PC-9 (cell line): ENCODE data around the gene PLAC9. TPM values are rescaled to one million over a fixed set of nuclear protein-coding genes. Genes with fewer than 3 reads are reported as not detected.

ENCODE experiments used
- BruUV-seq: library from RNA; stranded (reverse); fragments of 400-500 nt; replicated peaks from 2 replicates; lab custom pipeline; 2021; lab: Mats Ljungman, UMichigan
- CTCF ChIA-PET: fragments of 300-600 bp; sonication (Branson Sonifier 250); formaldehyde crosslinking; loops from one replicate; lab custom pipeline; 2022; ENCODE audit warnings: antibody characterized with exemption; lab: Charles Lee
- POLR2A ChIA-PET: fragments of 300-600 bp; sonication (Branson Sonifier 250); formaldehyde crosslinking; loops from one replicate; lab custom pipeline; 2022; ENCODE audit warnings: antibody characterized with exemption; ENCODE audit not compliant: unreplicated experiment; lab: Charles Lee
- DNase-seq, 2 experiments: peaks; one replicate each; pipeline versions ENCODE4 v3.0.0 to v3.0.0-alpha.2; 2015 to 2022; ENCODE audit warnings: mixed read lengths in 1 of 2
- H2AFZ ChIP-seq: fragments of 200-600 bp; sonication (generic); 2 replicates; pipeline ENCODE4 v1.8.1; 2017; ENCODE audit warnings: antibody characterized with exemption
- H3F3A ChIP-seq: fragments of 200-600 bp; sonication (generic); 2 replicates; pipeline ENCODE4 v1.8.1; 2017; ENCODE audit warnings: antibody characterized with exemption, mild to moderate bottlenecking, low read depth; ENCODE audit not compliant: insufficient read depth
- H3K27ac ChIP-seq: fragments of 200-600 bp; sonication (generic); 2 replicates; pipeline ENCODE4 v1.6.1; 2016; ENCODE audit warnings: mixed run types
- H3K27me3 ChIP-seq: fragments of 200-600 bp; sonication (generic); 2 replicates; pipeline ENCODE4 v1.6.1; 2016; ENCODE audit warnings: low read depth, mixed run types; ENCODE audit not compliant: insufficient read depth
- H3K36me3 ChIP-seq: fragments of 200-600 bp; sonication (generic); 2 replicates; pipeline ENCODE4 v1.6.1; 2016; ENCODE audit warnings: low read depth, mixed run types
- H3K4me1 ChIP-seq: fragments of 200-600 bp; sonication (generic); replicated peaks from 2 replicates; pipeline ENCODE4 v1.6.1; 2016; ENCODE audit warnings: mixed run types; ENCODE audit not compliant: insufficient read depth
- H3K4me2 ChIP-seq: fragments of 200-600 bp; sonication (generic); 2 replicates; pipeline ENCODE4 v1.6.1; 2017; ENCODE audit warnings: mixed run types
- H3K4me3 ChIP-seq: fragments of 200-600 bp; sonication (generic); 2 replicates; pipeline ENCODE4 v1.6.1; 2016; ENCODE audit warnings: mixed run types
- H3K79me2 ChIP-seq: fragments of 200-600 bp; sonication (generic); 2 replicates; pipeline ENCODE4 v1.6.1; 2017; ENCODE audit warnings: low read depth, mixed run types
- H3K9me2 ChIP-seq: fragments of 200-600 bp; sonication (generic); 2 replicates; pipeline ENCODE4 v1.8.1; 2017; ENCODE audit warnings: mild to moderate bottlenecking; ENCODE audit not compliant: insufficient read depth
- H3K9me3 ChIP-seq: fragments of 200-600 bp; sonication (generic); 2 replicates; pipeline ENCODE4 v1.8.1; 2016; ENCODE audit warnings: low read depth; ENCODE audit not compliant: insufficient read depth
- H4K20me1 ChIP-seq: fragments of 200-600 bp; sonication (generic); 2 replicates; pipeline ENCODE4 v1.8.1; 2017; ENCODE audit not compliant: insufficient read depth
- CTCF ChIP-seq: fragments of 200-600 bp; sonication (generic); conservative IDR thresholded peaks from 2 replicates; pipeline ENCODE4 v1.6.1; 2017; ENCODE audit warnings: mixed run types, antibody characterized with exemption, mild to moderate bottlenecking, moderate library complexity
- EZH2 ChIP-seq: fragments of 200-600 bp; sonication (generic); IDR thresholded peaks from 2 replicates; pipeline ENCODE4 v1.8.0; 2017; ENCODE audit warnings: antibody characterized with exemption, low read depth
- intact Hi-C: fragments of 100-400 bp; cut with micrococcal nuclease; formaldehyde crosslinking; loops from one replicate; pipeline ENCODE4 v1.10.0; 2022; ENCODE audit not compliant: unreplicated experiment
- total RNA-seq: library from RNA; stranded (reverse); gene quantifications from 2 replicates; pipeline ENCODE4 v1.2.3, GENCODE V29; 2021

Gene PLAC9
- total RNA-seq, 1 experiment from 2014 or later, result not detected

DNA sequence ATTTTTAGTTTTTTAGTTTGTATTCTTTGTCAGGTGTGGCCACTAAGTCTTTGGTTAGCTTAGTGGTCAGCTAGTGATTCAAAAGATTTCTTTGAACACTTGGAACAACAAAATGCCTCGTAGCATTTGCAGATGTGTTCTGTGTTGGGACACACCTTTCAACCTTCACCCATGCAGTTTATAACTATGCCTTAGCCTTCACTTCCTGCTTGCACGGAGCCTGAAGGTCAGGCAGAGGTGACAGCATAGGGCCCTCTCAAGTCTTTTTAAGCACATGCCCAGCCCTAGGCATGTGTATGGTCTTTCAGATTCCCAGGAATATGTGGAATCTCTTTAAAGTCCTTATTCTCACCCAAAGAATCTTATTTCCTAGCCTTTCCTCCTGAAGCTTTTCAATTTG is 17.6 kb downstream of the PLAC9 start:
- H3K4me2 ChIP-seq, result no peak overlapping the region
- ChIA-PET POLR2A (no interaction called here), CTCF (no interaction called here)
- H3K9me3 ChIP-seq, result no peaks in the 10 kb centered on the region
- H3K4me3 ChIP-seq, result no peak overlapping the region
- peaks cover 51% of the 10 kb centered on the region for H3K36me3 ChIP-seq
- H3K4me1 ChIP-seq, result peaks cover 16% of the 10 kb centered on the region
- H3K79me2 ChIP-seq, result no peaks in the 10 kb centered on the region
- peaks cover 50% of the 10 kb centered on the region for H3F3A ChIP-seq
- H4K20me1 ChIP-seq, result no peaks in the 10 kb centered on the region
- TF ChIP-seq EZH2 (no peak), CTCF (no peak)
- no peaks in the 10 kb centered on the region for H3K9me2 ChIP-seq
- intact Hi-C loops, result no loop called here
- DNase-seq, result no peak
- H2AFZ ChIP-seq, result no peak overlapping the region
- no TSS peak for BruUV-seq
- H3K27me3 ChIP-seq, result no peaks in the 10 kb centered on the region
- no peak overlapping the region for H3K27ac ChIP-seq

DNA sequence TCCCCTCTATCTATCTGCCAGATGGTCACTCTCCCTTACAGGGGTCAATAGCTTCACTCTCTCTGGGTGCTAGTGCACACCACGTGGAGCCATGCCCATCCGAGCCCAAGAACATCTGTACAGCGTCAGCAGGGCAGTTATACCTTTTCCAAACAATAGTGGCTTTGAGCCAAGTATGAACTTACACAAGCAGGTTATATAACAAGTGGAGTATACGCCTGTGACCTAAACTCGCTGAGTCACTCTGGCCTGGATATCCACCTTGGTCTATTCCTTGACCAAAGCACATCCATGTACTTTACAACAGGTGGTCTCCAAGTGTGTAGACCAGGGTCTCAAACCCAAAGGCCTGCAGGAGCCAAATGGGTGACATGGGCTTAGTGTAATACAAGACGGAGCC is 20.3 kb downstream of the PLAC9 start:
- H3K27me3 ChIP-seq, result no peaks in the 10 kb centered on the region
- POLR2A ChIA-PET, result interaction anchor here (1.0 kb wide), 1 partner anchor 848 kb away, joined by 3 read pairs; no protein-coding TSS in a partner anchor
- H3K36me3 ChIP-seq, result peaks cover 75% of the 10 kb centered on the region

GRCh38 chr10:80153460-80153859 is 20.9 kb downstream of the PLAC9 start:
- no peak overlapping the region for H3K4me2 ChIP-seq
- intact Hi-C loops, result no loop called here
- H3K9me3 ChIP-seq, result no peaks in the 10 kb centered on the region
- no peaks in the 10 kb centered on the region for H4K20me1 ChIP-seq
- peaks cover 81% of the 10 kb centered on the region for H3K36me3 ChIP-seq
- ChIA-PET CTCF (interaction anchor here (0.5 kb wide), 1 partner anchor 48 kb away, joined by 4 read pairs; no protein-coding TSS in a partner anchor), POLR2A (interaction anchor here (1.0 kb wide), 1 partner anchor 849 kb away, joined by 3 read pairs; no protein-coding TSS in a partner anchor)
- H3K4me1 ChIP-seq, result peaks cover 20% of the 10 kb centered on the region
- H3F3A ChIP-seq, result peaks cover 45% of the 10 kb centered on the region
- no peaks in the 10 kb centered on the region for H3K9me2 ChIP-seq
- no peak overlapping the region for H2AFZ ChIP-seq
- TF ChIP-seq EZH2 (no peak), CTCF (no peak)
- DNase-seq, result peak in 1 of 2 experiments; percentile 11
- no peaks in the 10 kb centered on the region for H3K27me3 ChIP-seq
- no peak overlapping the region for H3K27ac ChIP-seq
- H3K4me3 ChIP-seq, result no peak overlapping the region
- H3K79me2 ChIP-seq, result peaks cover 23% of the 10 kb centered on the region
- no TSS peak for BruUV-seq

More for the DNA sequence above, 20.3 kb downstream of the PLAC9 start:
- intact Hi-C loops, result no loop called here
- CTCF ChIA-PET, result interaction anchor here (0.5 kb wide), 1 partner anchor 49 kb away, joined by 4 read pairs; no protein-coding TSS in a partner anchor
- Histone ChIP-seq H3K27ac (no peak overlapping the region), H2AFZ (no peak overlapping the region), H3K4me1 (peaks cover 13% of the 10 kb centered on the region), H4K20me1 (no peaks in the 10 kb centered on the region), H3F3A (peaks cover 39% of the 10 kb centered on the region), H3K9me2 (no peaks in the 10 kb centered on the region), H3K4me3 (no peak overlapping the region), H3K4me2 (no peak overlapping the region), H3K9me3 (no peaks in the 10 kb centered on the region), H3K79me2 (peaks cover 17% of the 10 kb centered on the region)
- peak in 1 of 2 experiments; percentile 13 for DNase-seq
- no TSS peak for BruUV-seq
- TF ChIP-seq CTCF (no peak), EZH2 (no peak)
